GM10266 (cell line): Measurements from ENCODE around the gene UBE2E1.

Source experiments
- DNase-seq: peaks from one replicate; pipeline ENCODE4 v3.0.0; 2012; ENCODE audit errors: extremely low spot score
- TF ChIP-seq, protein P1 (sequence below): IDR thresholded peaks from 2 replicates; pipeline ENCODE4 v1.5.1; 2012; ENCODE audit warnings: mild to moderate bottlenecking, low read depth; ENCODE audit not compliant: control insufficient read depth, insufficient read depth; ENCODE audit errors: missing control alignments

Gene UBE2E1

DNA sequence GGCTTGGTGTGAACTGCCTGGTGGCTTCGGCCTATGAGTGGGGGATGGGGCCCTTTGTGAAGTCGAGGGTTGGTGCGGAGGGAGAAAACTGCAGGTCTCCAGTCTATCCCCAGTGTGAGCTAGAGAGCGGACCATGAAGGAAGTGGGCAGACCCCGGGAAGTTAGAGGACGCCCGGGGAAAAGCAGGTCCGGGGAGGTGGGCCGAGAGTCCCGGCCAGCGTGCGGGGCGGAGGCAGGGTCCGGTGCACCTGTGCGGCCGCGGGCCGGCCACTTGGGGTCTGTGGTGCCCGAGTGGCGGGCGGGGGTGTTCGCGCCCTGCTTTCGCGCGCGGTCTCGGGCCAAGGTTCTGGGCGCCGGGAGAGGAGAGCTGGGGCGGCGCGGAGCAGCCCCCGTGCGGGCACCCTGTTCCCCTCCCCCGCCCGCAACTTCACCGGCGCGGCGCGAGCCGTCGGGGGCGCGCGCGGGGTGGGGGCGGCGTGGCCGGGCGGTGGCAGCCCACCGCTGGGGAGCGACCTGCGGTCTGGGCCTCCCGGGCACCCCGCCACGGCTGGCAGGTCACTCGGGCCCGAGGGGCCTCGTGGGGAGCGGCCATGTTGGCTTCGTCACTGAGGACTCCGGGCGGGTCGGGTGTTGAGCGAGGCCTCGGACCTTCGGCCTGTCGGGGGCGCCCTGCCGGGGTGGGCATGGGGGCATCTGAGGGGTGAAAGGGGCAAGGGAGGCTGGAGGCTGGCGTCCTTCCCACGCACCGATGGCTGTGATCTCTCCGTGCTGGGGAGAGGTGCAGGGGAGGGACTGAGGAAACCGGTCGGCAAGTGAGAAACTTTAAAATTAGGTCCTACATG is 4.8 kb downstream of the UBE2E1 start:
- peak; percentile 66 for DNase-seq
- TF ChIP-seq, protein P1, sequence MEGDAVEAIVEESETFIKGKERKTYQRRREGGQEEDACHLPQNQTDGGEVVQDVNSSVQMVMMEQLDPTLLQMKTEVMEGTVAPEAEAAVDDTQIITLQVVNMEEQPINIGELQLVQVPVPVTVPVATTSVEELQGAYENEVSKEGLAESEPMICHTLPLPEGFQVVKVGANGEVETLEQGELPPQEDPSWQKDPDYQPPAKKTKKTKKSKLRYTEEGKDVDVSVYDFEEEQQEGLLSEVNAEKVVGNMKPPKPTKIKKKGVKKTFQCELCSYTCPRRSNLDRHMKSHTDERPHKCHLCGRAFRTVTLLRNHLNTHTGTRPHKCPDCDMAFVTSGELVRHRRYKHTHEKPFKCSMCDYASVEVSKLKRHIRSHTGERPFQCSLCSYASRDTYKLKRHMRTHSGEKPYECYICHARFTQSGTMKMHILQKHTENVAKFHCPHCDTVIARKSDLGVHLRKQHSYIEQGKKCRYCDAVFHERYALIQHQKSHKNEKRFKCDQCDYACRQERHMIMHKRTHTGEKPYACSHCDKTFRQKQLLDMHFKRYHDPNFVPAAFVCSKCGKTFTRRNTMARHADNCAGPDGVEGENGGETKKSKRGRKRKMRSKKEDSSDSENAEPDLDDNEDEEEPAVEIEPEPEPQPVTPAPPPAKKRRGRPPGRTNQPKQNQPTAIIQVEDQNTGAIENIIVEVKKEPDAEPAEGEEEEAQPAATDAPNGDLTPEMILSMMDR: peak; percentile 12

DNA sequence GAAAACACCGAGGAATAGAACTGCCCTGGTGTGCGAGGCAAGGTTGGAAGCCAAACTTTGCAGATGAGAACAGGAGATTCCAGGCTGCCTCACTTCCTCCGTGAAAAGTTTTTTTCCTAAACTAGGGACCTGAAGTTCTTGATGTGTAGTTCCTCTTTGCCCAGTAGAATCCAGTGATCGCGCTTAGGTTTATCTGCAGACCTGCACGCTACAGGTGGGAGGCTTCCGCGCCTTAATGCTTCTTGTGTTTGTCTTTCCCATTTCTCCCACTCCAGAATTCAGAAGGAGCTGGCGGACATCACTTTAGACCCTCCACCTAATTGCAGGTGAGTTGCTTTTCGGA is 5.4 kb downstream of the UBE2E1 start:
- TF ChIP-seq, protein P1: no peak
- DNase-seq: no peak

DNA sequence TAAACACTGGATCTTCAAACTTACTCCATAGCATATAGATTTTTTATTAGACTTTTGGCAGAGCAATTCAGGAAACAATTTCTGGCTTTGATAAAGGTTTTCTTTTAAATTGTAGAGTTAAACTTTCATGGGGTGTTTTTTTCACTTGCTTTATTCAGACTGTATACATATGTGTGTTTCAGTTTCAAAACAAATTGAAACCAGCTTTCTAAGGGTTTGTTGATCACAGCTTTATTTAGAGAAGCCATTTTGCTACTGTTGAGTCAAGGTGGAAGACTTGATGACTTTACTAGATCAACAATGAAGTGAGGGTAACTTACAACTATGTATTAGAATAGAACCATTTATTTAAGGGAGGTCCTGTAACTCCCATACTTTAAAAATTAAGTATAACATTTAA is 6.2 kb downstream of the UBE2E1 start:
- TF ChIP-seq, protein P1: no peak
- DNase-seq: peak; percentile 73

DNA sequence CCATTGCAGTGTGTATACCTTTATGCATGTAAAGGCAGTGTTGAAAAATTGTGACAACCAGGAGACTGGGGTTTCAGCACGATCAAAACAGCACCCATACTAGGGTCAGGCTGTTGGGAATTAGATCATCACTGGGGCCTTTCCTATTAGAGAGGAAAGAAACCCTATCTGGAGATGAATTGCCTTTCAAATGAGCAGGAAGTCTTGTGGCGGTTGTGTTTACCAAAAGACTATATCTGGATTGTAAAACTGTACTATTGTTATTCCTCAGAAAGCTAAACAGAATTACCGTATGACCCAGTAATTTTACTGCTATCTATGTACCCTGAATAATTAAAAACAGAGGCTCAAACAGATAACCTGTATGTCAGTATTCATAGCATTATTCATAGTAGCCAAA is 10.1 kb downstream of the UBE2E1 start:
- TF ChIP-seq, protein P1: no peak

DNA sequence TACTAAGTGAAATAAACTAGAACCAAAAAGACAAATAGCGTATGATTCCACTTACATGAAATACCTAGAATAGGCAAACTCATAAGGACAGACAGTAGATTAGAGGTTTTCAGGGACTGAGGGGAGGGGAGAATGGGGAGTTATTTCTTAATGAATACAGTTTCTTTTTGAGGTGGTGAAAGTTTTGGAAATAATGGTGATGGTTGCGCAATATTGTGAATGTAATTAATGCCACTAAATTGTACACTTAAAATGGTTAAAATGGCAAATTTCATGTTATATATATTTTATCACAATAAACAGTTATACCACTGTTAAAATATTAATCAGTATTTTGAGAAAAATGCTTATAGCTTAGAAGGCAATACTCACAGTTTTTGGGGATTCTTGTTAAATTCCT is 11.0 kb downstream of the UBE2E1 start:
- TF ChIP-seq, protein P1: no peak
- DNase-seq: no peak

More for the DNA sequence above, 10.1 kb downstream of the UBE2E1 start:
- DNase-seq: no peak

DNA sequence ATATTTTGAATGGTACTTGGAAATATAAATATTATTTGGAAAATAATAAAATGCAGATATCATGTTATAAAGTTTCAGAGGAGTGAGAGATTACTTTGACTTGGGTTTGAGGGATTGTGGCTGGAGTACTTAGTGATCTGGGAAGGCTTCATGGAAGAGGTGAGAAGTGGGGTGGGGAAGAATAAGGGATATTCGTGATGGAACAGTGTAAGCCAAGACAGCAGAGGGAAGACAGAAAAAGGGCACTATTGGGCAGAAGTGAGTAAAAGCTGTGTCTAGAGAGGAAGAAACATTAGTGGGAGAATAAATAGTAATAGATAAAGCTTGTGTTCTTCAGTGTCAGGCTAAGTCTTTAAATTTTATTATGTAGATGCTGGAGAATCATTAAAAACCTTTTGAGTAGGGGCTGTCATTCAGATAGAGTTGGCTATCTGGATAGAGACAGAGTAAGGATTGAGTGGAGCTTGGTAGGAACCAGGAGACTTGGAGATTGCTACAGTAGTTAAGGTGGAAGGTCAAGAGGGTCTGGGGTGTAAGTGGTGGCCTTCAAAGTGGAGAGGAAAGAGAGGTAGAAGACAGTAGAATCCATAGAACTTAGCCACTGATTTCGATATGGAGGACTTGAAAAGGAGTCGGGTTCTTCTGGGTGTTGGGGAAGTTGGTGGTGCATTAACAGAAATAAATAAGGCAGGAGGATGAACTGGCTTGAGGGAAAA is 11.9 kb downstream of the UBE2E1 start:
- TF ChIP-seq, protein P1: no peak

More for the DNA sequence above, 11.9 kb downstream of the UBE2E1 start:
- no peak for DNase-seq
